Prostate gland (tissue), 2 donors: ENCODE data around the gene CIAPIN1. TPM values are rescaled to one million over a fixed set of nuclear protein-coding genes. Genes with fewer than 3 reads are reported as not detected.

Source experiments
- DNase-seq: peaks from one replicate; pipeline ENCODE4 v3.0.0-alpha.2; 2019; ENCODE audit warnings: low spot score
- H3K27ac ChIP-seq, 2 donors: fragments of 200-600 bp; sonication (generic); 2 replicates each; pipeline ENCODE4 v1.5.1; 2017 to 2019
- H3K27me3 ChIP-seq: fragments of 200-600 bp; sonication (generic); replicated peaks from 2 replicates; pipeline ENCODE4 v1.5.1; 2019; ENCODE audit not compliant: insufficient read depth
- H3K36me3 ChIP-seq, 2 donors: fragments of 200-600 bp; sonication (generic); 1 replicate in 1 of 2; 2 replicates in 1 of 2; pipeline versions ENCODE4 v1.5.1 to v1.8.1; 2017 to 2019
- H3K4me1 ChIP-seq: fragments of 200-600 bp; sonication (generic); replicated peaks from 2 replicates; pipeline ENCODE4 v1.5.1; 2019
- H3K4me3 ChIP-seq, 2 donors: fragments of 200-600 bp; sonication (generic); 2 replicates each; pipeline ENCODE4 v1.5.1; 2017 to 2019
- H3K9me3 ChIP-seq: fragments of 200-600 bp; sonication (generic); 2 replicates; pipeline ENCODE4 v1.5.1; 2017
- CTCF ChIP-seq, 4 experiments: fragments of 200-600 bp in 2 of 4; fragments of 450-650 bp in 2 of 4; sonication (generic) in 2 of 4; IDR thresholded peaks; 1 replicate in 3 of 4; 2 replicates in 1 of 4; pipeline ENCODE4 v1.5.1; 2016 to 2019; ENCODE audit warnings: antibody characterized with exemption in 4 of 4, mild to moderate bottlenecking in 2 of 4, moderate library complexity in 2 of 4
- POLR2A ChIP-seq: fragments of 450-650 bp; IDR thresholded peaks from one replicate; pipeline ENCODE4 v1.6.1; 2016; ENCODE audit warnings: antibody characterized with exemption, mild to moderate bottlenecking
- POLR2AphosphoS5 ChIP-seq: sonication (generic); formaldehyde crosslinking; IDR thresholded peaks from one replicate; pipeline ENCODE4 v1.6.1; 2017; ENCODE audit warnings: antibody characterized with exemption
- WGBS: methylation state at CpG from one replicate; pipeline ENCODE4 v1.1.5; 2018; 5-methylcytosine and 5-hydroxymethylcytosine counted together
- intact Hi-C: fragments of 100-400 bp; cut with DNase I; formaldehyde crosslinking; loops from one replicate; pipeline ENCODE4 v1.14.2; 2022
- total RNA-seq, 2 donors: library from RNA; depleted of rRNA; stranded (reverse); fragments of >200 nt; gene quantifications; one replicate each; pipeline ENCODE4 v1.1.0, GENCODE V29; 2016

The CIAPIN1 gene
- total RNA-seq, 2 donors from 2014 or later = 20.1 to 40.3 TPM

DNA sequence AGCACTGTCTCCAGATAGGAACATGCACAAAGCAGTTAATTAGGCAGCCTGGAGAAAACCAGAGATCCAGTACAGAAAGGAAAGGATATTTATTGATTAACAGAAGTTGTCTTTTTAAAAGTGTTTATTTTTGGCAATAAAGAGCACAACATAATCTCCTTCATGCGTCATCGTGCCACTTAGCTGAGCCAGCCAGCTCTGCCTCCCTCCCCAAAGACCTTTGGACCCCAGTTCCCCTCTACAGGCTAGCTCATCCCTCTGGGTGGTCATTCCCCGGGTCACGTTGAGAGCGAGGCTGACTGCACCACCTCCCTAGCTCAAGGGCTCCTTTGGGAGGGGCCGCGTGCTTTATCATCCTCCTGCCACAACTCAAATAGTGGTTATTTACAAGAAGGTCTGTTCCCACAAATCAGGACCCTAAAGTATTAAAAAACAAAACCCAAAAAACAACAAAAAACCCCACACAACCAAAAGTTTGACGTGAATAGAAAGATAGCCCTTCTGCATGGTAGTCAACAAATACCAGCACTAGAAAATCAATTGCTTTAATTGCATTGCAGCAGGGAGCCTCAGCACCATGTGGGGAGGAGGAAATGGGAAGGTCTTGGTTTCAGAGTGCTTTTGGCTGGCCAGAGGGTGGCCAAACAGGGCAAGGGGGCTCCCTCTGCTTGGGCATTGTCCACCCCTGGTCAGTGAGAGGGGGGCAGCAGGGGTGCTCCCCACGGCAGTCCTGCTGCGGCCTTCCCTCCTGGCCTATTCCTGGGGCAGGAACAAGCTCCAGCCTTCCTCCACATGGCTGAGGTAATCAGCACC is 24.9 kb upstream of the CIAPIN1 start:
- no peak for DNase-seq
- Histone ChIP-seq H3K9me3 (no peaks in the 10 kb centered on the region), H3K36me3 (peaks cover 4 to 20% of the 10 kb centered on the region in 2 donors), H3K27ac (no peak overlapping the region), H3K27me3 (no peaks in the 10 kb centered on the region), H3K4me1 (no peaks in the 10 kb centered on the region), H3K4me3 (no peak overlapping the region)
- 56% methylated on average over 10 of the region's 10 CpGs for WGBS
- intact Hi-C loops = no loop called here
- TF ChIP-seq CTCF (IDR thresholded peaks at IDR 0.05) (no peak), POLR2AphosphoS5 (no peak), POLR2A (no peak)

DNA sequence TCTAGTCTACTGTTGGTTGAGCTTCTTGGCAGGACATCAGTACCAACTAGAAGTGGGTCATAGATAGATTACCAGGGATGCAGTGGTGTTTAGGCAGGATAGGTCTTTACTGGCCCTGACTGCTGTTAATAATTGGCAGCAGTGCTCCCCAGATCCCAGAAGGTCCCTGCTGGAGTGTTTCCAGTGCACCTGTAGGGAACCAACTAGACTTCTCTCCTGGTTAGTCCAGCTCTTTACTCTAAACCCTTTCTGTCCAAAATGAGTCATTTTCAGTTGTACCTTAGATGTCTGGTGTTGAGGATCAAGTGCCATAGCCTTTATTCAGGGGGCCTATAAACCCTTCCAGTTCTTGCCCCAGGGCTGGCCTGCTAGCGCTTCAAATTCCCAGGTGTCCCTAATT is 24.0 kb upstream of the CIAPIN1 start:
- Histone ChIP-seq H3K4me3 (no peak overlapping the region), H3K27me3 (no peaks in the 10 kb centered on the region), H3K4me1 (no peaks in the 10 kb centered on the region), H3K27ac (no peak overlapping the region), H3K9me3 (no peaks in the 10 kb centered on the region), H3K36me3 (peaks cover 4 to 26% of the 10 kb centered on the region in 2 donors)
- no peak for DNase-seq
- 94% methylated on average over 1 of the region's 1 CpG for WGBS
- TF ChIP-seq CTCF (IDR thresholded peaks at IDR 0.05) (no peak), POLR2A (no peak), POLR2AphosphoS5 (no peak)
- intact Hi-C loops = no loop called here

GRCh38 chr16:57470711-57471110 is 23.5 kb upstream of the CIAPIN1 start:
- Histone ChIP-seq H3K4me1 (no peaks in the 10 kb centered on the region), H3K9me3 (no peaks in the 10 kb centered on the region), H3K36me3 (peaks cover 4 to 31% of the 10 kb centered on the region in 2 donors), H3K4me3 (no peak overlapping the region), H3K27me3 (no peaks in the 10 kb centered on the region), H3K27ac (no peak overlapping the region)
- 32% methylated on average over 6 of the region's 6 CpGs for WGBS
- TF ChIP-seq CTCF (IDR thresholded peaks at IDR 0.05) (no peak), POLR2AphosphoS5 (no peak), POLR2A (no peak)
- intact Hi-C loops = no loop called here
- no peak for DNase-seq

DNA sequence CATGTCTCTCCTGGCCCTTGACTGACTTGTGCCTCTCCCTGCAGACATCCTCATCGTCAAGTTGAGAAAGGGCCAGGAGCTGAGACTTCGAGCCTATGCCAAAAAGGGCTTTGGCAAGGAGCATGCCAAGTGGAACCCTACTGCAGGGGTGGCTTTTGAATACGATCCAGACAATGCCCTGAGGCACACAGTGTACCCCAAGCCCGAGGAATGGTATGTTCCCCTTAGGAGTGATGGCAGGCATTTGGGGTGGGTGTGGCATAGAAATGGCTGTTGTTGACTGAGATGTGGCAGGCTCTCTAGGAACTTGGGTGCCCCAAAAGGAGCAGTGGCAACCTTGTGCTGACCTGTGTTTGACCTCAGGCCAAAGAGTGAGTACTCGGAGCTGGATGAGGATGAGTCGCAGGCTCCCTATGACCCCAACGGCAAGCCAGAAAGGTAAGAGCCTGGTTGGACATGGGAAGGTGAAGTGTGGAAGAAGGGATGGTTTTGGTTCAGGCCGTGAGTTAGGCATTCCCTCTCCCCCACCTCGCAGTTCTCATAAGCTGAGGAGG is 22.8 kb upstream of the CIAPIN1 start:
- Histone ChIP-seq H3K27ac (no peak overlapping the region), H3K4me3 (no peak overlapping the region), H3K9me3 (no peaks in the 10 kb centered on the region), H3K4me1 (no peaks in the 10 kb centered on the region), H3K36me3 (peaks cover 4 to 31% of the 10 kb centered on the region in 2 donors), H3K27me3 (no peaks in the 10 kb centered on the region)
- intact Hi-C loops = no loop called here
- TF ChIP-seq POLR2AphosphoS5 (no peak), POLR2A (no peak), CTCF (IDR thresholded peaks at IDR 0.05) (no peak)
- 61% methylated on average over 9 of the region's 9 CpGs for WGBS
- no peak for DNase-seq

GRCh38 chr16:57469046-57469445 is 21.9 kb upstream of the CIAPIN1 start:
- TF ChIP-seq POLR2A (no peak), CTCF (IDR thresholded peaks at IDR 0.05) (no peak), POLR2AphosphoS5 (no peak)
- 84% methylated on average over 11 of the region's 11 CpGs for WGBS
- intact Hi-C loops = no loop called here
- Histone ChIP-seq H3K27me3 (no peaks in the 10 kb centered on the region), H3K4me1 (no peaks in the 10 kb centered on the region), H3K9me3 (no peaks in the 10 kb centered on the region), H3K27ac (no peak overlapping the region), H3K36me3 (peaks cover 4 to 31% of the 10 kb centered on the region in 2 donors), H3K4me3 (no peak overlapping the region)
- DNase-seq = no peak
